ENCODE measurements around the gene AFDN. TPM values are rescaled to one million over a fixed set of nuclear protein-coding genes. Genes with fewer than 3 reads are reported as not detected.

The AFDN gene
- total RNA-seq, 1 experiment from 2014 or later = 182 TPM

GRCh38 chr6:167949121-167949684, 122.5 kb downstream of the AFDN start (continued):
- TF ChIP-seq, protein P1, sequence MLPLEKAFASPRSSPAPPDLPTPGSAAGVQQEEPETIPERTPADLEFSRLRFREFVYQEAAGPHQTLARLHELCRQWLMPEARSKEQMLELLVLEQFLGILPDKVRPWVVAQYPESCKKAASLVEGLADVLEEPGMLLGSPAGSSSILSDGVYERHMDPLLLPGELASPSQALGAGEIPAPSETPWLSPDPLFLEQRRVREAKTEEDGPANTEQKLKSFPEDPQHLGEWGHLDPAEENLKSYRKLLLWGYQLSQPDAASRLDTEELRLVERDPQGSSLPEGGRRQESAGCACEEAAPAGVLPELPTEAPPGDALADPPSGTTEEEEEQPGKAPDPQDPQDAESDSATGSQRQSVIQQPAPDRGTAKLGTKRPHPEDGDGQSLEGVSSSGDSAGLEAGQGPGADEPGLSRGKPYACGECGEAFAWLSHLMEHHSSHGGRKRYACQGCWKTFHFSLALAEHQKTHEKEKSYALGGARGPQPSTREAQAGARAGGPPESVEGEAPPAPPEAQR (CRISPR knock-in tag; IDR thresholded peaks at IDR 0.05) = no peak
- no peak for TF ChIP-seq ZNF219 (CRISPR knock-in tag; IDR thresholded peaks at IDR 0.05; ENCODE audit: borderline replicate concordance)
- no peak for TF ChIP-seq TP53 (CRISPR knock-in tag; IDR thresholded peaks at IDR 0.05)
- no peak for TF ChIP-seq FOXK1 (CRISPR knock-in tag; IDR thresholded peaks at IDR 0.05)

- DNase-seq (ENCODE audit: low spot score) (no peak), ATAC-seq (no peak)
- ChIA-PET POLR2A (no interaction called here), CTCF (interaction anchor here (1.4 kb wide), 1 partner anchor 16 kb away, joined by 3 read pairs; no protein-coding TSS in a partner anchor)
- TF ChIP-seq MYBL2 (CRISPR knock-in tag; IDR thresholded peaks at IDR 0.05) (no peak), SOX15 (CRISPR knock-in tag; IDR thresholded peaks at IDR 0.05) (no peak), HMGXB4 (CRISPR knock-in tag; IDR thresholded peaks at IDR 0.05) (no peak)
- no peak overlapping the region for H3K27ac Mint-ChIP-seq
- no peaks in the 10 kb centered on the region for H3K9me3 Mint-ChIP-seq
- no peak overlapping the region for H3K4me3 Mint-ChIP-seq
- H3K36me3 Mint-ChIP-seq = peaks cover 65% of the 10 kb centered on the region
- H3K27me3 Mint-ChIP-seq (ENCODE audit: low read depth) = no peaks in the 10 kb centered on the region
- H3K4me1 Mint-ChIP-seq = no peaks in the 10 kb centered on the region
Measured at GRCh38 chr6:167951781-167952511, 125.2 kb downstream of the AFDN start.

DNA sequence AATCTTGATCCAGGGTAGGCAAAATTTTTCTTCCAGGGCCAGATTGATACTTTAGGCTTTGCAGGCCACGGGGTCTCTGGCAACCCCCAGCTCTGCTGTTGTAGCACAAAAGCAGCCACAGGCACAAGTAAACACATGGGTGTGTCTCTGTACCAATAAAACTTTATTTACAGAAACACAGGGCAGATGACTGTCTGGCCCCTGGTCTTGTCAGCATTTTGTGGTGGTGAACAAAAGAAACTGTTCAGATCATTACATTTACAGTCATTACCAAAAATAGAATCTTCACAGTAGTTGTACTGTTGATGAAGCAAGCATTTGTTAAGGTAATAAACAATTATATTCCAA, 125.8 kb downstream of the AFDN start:
- H3K27ac Mint-ChIP-seq = no peak overlapping the region
- no peak for TF ChIP-seq GRHL2 (CRISPR knock-in tag; IDR thresholded peaks at IDR 0.05; ENCODE audit: insufficient replicate concordance, severe bottlenecking)
- TF ChIP-seq MXD4 (CRISPR knock-in tag; IDR thresholded peaks at IDR 0.05; ENCODE audit: borderline replicate concordance) = no peak
- no peak for TF ChIP-seq TEAD1 (CRISPR knock-in tag; IDR thresholded peaks at IDR 0.05)
- TF ChIP-seq SMAD4 (CRISPR knock-in tag; IDR thresholded peaks at IDR 0.05) = no peak
- TF ChIP-seq AFF4 (CRISPR knock-in tag; IDR thresholded peaks at IDR 0.05; ENCODE audit: borderline replicate concordance) = no peak
- no peak for TF ChIP-seq FOXP1 (CRISPR knock-in tag; IDR thresholded peaks at IDR 0.05; ENCODE audit: borderline replicate concordance)
- TF ChIP-seq GTF2I (CRISPR knock-in tag; conservative IDR thresholded peaks at IDR 0.05) = no peak
- no peak for TF ChIP-seq E2F5 (CRISPR knock-in tag; IDR thresholded peaks at IDR 0.05)
- TF ChIP-seq ARID4B (CRISPR knock-in tag; IDR thresholded peaks at IDR 0.05; ENCODE audit: borderline replicate concordance) = no peak
- TF ChIP-seq NFE2L1 (CRISPR knock-in tag; IDR thresholded peaks at IDR 0.05) = no peak
- TF ChIP-seq CDX4 (CRISPR knock-in tag; IDR thresholded peaks at IDR 0.05; ENCODE audit: borderline replicate concordance) = no peak
- no peak for TF ChIP-seq SP1 (CRISPR knock-in tag; conservative IDR thresholded peaks at IDR 0.05)

More for the DNA sequence above, 125.8 kb downstream of the AFDN start:
- ATAC-seq (no peak), DNase-seq (ENCODE audit: low spot score) (no peak)
- no peaks in the 10 kb centered on the region for H3K4me1 Mint-ChIP-seq
- POLR2A ChIA-PET = no interaction called here
- H3K9me3 Mint-ChIP-seq = no peaks in the 10 kb centered on the region
- CTCF ChIA-PET = no interaction called here
- no peak overlapping the region for H3K4me3 Mint-ChIP-seq
- H3K36me3 Mint-ChIP-seq = peaks cover 66% of the 10 kb centered on the region
- no peaks in the 10 kb centered on the region for H3K27me3 Mint-ChIP-seq (ENCODE audit: low read depth)
